HG03439 (cell line): ENCODE measurements around the gene GDPD2.
"Not testable (repeated sequence)": the region's sequence is repeated elsewhere in the genome, so short reads cannot be mapped to it uniquely, and the experiment has no call there.

Source experiments
- ATAC-seq: cut with Tn5 transposase; IDR thresholded peaks from one replicate; pipeline ENCODE4 v1.9.1; 2021; ENCODE audit warnings: mild to moderate bottlenecking, moderate library complexity; ENCODE audit not compliant: unreplicated experiment

The GDPD2 gene

DNA sequence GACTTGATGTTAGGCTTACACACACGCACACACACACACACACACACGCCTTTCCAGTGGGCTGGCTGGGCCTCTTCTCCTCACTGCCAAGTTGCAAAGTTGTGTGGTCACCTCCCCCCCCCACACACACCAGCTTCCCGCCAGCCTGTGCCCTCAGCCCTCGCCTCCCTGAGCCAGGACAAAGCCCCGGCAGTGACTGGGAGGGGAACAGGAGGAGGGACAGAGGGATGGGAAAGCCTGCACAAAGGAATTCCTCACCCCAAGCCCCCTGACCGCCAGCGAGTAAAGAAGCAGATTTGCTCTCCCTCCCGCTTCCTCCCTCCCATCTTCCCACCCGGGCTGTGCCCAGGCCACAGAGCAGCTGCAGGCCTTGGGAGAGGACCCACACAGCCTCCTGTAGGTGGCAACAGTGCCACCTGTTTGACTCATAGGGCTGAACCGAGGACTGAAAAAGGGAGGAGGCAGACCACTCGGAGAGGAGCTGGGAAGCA lies at the start of gene GDPD2:
Gene GDPD2 (plus strand): TSS at position 464 of the 491 bp plus-strand sequence. CDS start 1,671 bp downstream, outside the sequence.
- no peak for ATAC-seq

- ATAC-seq = no peak
Observed at GRCh38 chrX:70386235-70386634, 36.9 kb upstream of the GDPD2 start.

DNA sequence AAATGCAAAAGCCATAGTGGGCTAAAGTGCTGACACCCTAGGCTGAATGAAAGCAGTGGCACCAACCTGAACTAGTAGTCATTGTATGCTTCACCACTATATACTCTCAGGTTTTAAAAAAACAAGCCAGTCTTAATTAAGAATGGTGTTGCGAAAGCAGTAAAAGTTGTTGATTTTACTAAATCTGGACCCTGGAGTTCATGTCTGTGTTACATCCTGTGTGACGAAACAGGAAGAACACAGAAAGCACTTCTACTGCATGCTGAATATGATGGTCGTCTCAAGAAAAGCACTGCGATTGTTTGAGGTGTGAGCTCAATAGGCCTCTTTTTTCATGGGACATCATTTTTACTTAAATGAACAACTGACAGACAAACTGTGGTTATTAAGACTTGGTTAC lies 24.2 kb upstream of the GDPD2 start:
- ATAC-seq = no peak

DNA sequence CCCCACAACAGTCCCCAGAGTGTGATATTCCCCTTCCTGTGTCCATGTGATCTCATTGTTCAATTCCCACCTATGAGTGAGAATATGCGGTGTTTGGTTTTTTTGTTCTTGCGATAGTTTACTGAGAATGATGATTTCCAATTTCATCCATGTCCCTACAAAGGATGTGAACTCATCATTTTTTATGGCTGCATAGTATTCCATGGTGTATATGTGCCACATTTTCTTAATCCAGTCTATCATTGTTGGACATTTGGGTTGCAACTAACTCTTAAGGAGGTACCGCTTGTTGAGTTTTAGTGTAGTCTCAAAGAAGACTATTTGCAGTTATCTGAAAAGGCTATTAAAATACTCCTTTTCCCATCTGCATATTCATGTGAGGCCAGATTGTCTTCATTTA lies 22.9 kb upstream of the GDPD2 start:
- ATAC-seq = not testable (repeated sequence)

DNA sequence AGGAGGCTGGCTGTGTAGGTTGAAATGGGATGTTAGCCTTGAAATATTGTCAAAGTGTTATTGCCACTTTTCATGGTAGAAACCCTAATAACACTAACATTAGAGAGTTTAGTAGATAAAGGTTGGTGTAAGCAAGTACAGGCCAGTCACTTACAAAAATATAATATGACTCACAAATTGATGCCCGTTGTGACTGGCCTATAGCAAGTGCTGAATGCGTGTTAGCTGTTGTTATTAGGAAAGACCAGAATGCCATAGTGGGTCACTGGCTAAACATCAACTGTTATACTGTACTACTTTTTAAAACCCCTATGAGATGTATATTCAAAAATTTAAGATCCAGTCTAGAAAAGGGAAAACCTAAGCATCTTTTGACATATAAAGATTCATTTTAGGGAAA lies 20.4 kb upstream of the GDPD2 start:
- no peak for ATAC-seq

- no peak for ATAC-seq
Observed at GRCh38 chrX:70405003-70405402, 18.1 kb upstream of the GDPD2 start.

DNA sequence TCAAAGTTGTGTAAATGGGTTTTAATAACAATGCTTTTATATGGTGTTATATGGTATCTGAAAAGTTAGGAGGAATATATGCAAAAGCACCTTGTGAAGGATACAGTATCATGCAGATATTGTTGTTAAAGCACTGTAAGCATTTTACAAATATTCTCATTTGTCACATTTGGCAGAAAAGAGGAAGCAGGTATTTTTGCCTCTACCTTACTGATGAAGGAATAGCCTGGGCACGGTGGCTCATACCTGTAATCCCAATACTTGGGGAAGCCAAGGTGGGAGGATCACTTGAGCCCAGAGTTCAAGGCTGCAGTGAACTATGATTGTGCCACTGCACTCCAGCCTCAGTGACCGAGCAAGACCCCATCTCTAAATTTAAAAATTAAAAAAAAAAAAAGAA lies 12.2 kb upstream of the GDPD2 start:
- ATAC-seq = no peak

- no peak for ATAC-seq
Observed at GRCh38 chrX:70411475-70411874, 11.6 kb upstream of the GDPD2 start.

- ATAC-seq = no peak
Observed at GRCh38 chrX:70421618-70422017, 1.5 kb upstream of the GDPD2 start.

GRCh38 chrX:70423936-70424675 lies 992 bp downstream of the GDPD2 start:
- ATAC-seq = no peak

DNA sequence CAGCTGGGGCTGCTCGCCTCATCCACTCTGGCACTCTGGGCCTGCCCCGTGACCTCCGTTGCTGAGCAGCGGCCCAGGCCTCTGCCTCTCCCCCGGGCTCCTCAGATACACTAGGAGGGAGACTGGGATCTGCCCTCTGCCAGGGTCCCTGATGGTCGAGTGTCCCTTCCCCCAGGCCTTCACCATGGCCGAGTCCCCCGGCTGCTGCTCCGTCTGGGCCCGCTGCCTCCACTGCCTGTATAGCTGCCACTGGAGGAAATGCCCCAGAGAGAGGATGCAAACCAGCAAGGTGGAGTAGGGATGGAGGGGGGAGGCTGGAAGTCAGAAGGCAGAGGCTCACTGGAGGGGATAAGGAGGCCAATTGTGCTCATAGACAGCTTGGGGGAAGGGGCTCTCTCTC lies 1.7 kb downstream of the GDPD2 start:
- no peak for ATAC-seq

GRCh38 chrX:70426286-70427278 lies 3.5 kb downstream of the GDPD2 start:
- ATAC-seq = no peak

DNA sequence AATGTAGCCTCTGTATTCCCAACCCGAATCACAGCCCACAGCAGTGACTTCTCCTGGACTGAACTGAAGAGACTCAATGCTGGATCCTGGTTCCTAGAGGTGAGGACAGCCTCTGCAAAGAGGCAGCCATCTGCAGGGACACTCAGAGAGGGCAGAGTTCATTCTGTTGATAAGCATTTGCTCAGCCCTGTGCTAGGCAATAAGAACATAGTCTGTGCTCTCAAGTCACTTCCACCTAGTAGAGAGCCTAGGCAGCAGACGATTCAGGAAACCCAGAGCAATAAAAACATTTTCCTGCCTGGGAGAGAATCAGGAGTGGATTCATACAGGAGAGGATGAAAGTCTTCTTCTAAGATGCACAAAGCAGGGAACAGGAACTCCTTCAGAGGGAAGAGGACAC lies 4.3 kb downstream of the GDPD2 start:
- ATAC-seq = no peak

DNA sequence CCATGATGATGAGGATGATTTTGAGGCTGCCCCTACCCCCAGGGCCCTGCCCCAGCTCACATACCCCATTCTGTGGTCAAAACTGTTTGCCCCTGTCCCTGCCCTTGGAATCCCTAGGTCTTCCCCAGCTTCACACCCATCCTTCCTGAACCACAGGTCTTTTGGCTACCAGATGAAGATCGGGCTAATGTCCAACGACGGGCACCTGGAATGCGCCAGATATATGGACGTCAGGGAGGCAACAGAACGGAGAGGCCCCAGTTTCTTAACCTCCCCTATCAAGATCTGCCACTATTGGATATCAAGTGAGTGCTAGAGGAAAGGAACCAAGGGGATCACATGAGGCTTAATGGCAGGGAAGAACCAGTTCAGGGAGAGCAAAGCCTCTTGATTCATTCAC lies 6.6 kb downstream of the GDPD2 start:
- ATAC-seq = no peak

DNA sequence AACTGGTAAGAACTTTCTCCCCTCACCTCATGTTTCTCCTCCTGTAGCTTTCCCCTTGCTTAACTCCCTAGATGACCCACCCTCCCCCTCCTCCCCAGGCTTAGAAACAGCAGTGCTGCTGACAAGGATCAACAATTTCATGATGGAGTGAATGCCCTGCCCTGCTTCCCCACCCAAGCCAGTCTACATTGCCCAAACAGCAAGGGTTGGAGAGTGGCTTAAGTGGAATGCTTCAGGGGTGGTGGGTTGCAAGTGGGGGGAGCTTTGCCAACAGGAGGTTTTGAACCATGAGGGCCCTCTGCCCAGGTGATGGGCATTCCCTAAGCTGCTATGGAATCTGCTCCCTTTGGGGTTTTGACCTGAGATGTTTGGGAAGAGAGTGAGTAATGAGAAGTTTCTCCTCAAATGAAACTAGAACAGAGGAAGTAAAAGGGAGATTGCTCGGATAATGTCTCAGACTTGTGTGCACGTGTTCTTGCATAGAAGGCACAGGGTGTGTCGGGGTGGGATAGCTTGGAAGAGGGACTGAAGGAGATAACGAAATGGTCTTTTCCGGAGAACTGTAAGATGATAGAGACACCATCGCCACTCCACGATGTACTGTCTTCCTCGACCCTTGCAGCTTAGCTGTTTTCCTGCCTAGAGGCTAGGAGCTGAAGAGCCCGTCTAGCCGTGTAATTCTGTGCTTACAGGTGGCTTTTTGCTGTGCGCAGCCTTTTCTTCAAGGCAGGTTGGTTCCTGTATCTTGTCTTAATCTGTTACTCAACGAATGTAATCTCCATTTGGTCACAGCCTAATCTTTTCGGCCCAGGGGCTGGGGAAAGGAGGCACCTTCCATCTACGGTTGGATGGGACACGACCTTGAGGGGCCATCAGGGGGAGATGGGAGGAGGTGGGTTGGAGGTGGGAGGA lies 10.1 kb downstream of the GDPD2 start:
- ATAC-seq = no peak

GRCh38 chrX:70433848-70434351 lies 10.8 kb downstream of the GDPD2 start:
- peak; percentile 76 for ATAC-seq

DNA sequence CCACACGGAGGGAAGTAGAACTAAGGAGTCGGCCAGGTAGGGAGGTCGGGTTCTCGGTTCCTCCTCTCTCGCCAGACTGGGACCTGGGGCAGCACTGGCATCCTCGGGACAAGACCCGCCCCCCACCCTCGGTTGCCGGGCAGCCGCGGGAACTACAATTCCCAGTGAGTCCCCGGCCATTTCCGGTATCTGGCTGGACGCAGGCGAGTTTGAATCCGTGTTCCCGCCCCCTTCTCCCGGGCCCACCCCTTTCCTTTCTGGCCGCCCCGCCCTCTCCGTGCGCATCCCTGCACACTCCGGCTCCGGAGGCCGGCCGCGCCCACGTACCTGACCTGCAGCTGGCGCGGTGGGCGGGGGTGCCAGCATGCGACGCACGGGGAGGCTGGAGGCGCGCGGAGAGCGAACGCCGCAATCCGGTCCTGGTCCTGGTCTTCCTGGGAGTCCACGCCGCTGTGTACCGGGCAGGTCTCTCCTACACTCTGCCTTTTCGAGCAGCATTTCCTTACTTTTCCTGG lies 11.3 kb downstream of the GDPD2 start:
- ATAC-seq = peak; percentile 68

DNA sequence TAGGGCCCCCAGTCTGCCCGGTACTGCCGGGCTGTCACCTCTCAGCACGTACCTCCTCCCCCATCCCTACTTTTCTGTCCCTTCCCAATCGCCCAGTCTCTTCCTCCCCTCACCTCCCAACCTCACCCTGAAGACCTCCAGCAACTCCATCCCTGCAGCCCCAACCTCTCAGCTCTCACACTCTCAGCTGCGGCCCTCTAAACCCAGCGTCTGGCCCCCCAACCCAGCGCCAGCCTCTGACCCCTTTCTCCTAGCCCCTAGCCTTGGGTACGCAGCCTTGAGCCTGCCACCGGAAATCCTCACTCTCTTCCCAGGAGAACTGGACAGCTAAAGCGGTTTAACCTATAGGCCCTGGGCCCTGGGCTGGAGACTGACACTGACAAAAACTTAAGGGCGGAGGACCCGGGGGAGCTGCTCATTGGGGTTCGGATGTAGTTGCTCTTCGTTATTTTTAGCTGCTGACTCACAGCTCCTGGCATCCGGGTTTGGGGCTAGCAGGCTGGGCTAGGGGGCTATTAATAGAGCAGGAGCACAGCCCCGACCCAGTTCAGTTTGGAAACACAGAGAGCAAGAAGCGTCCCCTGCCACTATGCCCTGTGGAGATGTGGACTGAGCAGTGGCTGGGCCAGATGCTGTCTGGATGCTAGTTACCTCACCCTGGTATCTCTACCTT lies 11.9 kb downstream of the GDPD2 start:
- no peak for ATAC-seq

- ATAC-seq = no peak
Observed at GRCh38 chrX:70436343-70436742, 13.2 kb downstream of the GDPD2 start.

DNA sequence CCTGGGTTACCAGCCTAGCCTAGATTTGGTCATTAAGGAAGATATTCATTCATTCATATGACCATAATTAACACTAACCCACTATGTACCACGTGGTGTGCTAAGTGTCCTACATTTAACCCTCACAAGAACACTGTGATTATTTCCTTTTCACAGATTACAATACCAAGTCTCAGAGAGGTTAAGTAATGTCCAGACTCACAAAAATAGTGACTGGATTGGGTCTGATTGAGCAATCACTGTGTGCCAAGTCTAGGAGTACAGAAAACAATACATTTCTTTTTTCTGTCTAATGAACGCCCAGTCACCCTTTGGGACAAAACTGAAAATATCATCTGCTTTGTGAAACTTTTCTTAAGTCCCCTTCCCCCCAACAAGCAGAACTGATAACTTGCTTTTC lies 13.9 kb downstream of the GDPD2 start:
- no peak for ATAC-seq
